NCI-H69 (cell line): ENCODE data around the gene ARL6IP4.
A peak's percentile ranks its signal among the peaks of the same experiment; 100 is the strongest.

Experiments used
- DNase-seq: peaks from one replicate; lab custom pipeline; 2025; lab: John Stamatoyannopoulos, UW

The ARL6IP4 gene

GRCh38 chr12:122958198-122958888 lies 22.1 kb upstream of the ARL6IP4 start:
- DNase-seq, result no peak

- DNase-seq, result no peak
Measured at GRCh38 chr12:122959566-122960192, 20.8 kb upstream of the ARL6IP4 start.

GRCh38 chr12:122960193-122960569 lies 20.3 kb upstream of the ARL6IP4 start:
- DNase-seq, result no peak

- DNase-seq, result peak; percentile 77
Measured at GRCh38 chr12:122961531-122962329, 18.8 kb upstream of the ARL6IP4 start.

GRCh38 chr12:122963941-122964265 lies 16.6 kb upstream of the ARL6IP4 start:
- peak; percentile 41 for DNase-seq

- DNase-seq, result no peak
Measured at GRCh38 chr12:122964439-122965257, 15.8 kb upstream of the ARL6IP4 start.

- peak; percentile 59 for DNase-seq
Measured at GRCh38 chr12:122965321-122965751, 15.1 kb upstream of the ARL6IP4 start.

GRCh38 chr12:122965851-122966742 lies 14.4 kb upstream of the ARL6IP4 start, which contains the start of gene ABCB9:
TSS of gene ABCB9 (minus strand) at chr12:122966463. CDS start at chr12:122960235, 6,228 bp downstream.
- peak; percentile 98 for DNase-seq

GRCh38 chr12:122966743-122967550 lies 13.5 kb upstream of the ARL6IP4 start:
- no peak for DNase-seq

- DNase-seq, result no peak
Measured at GRCh38 chr12:122968104-122968503, 12.4 kb upstream of the ARL6IP4 start.

GRCh38 chr12:122969676-122970075 lies 10.8 kb upstream of the ARL6IP4 start:
- no peak for DNase-seq

- DNase-seq, result peak; percentile 99
Measured at GRCh38 chr12:122974274-122974891, 6.1 kb upstream of the ARL6IP4 start.

- peak; percentile 98 for DNase-seq
Measured at GRCh38 chr12:122974892-122975789, 5.3 kb upstream of the ARL6IP4 start, which contains the start of gene OGFOD2. TSS of gene OGFOD2 (plus strand) at chr12:122975244. CDS start at chr12:122975252, 8 bp downstream.

GRCh38 chr12:122975790-122976647 lies 4.5 kb upstream of the ARL6IP4 start:
- peak; percentile 46 for DNase-seq

- no peak for DNase-seq
Measured at GRCh38 chr12:122976648-122976975, 3.9 kb upstream of the ARL6IP4 start.

GRCh38 chr12:122977153-122977552 lies 3.3 kb upstream of the ARL6IP4 start:
- DNase-seq, result no peak

GRCh38 chr12:122977655-122978392 lies 2.7 kb upstream of the ARL6IP4 start:
- no peak for DNase-seq
